Karpas-422 (cell line): ENCODE data around the gene SLC5A11. TPM values are rescaled to one million over a fixed set of nuclear protein-coding genes. Genes with fewer than 3 reads are reported as not detected.

Source experiments
- DNase-seq: peaks from one replicate; pipeline ENCODE4 v3.0.0-alpha.2; 2015
- H2AFZ ChIP-seq: fragments of 200-600 bp; sonication (generic); 2 replicates; pipeline ENCODE4 v1.6.1; 2014; ENCODE audit warnings: antibody characterized with exemption, low read length, mixed read lengths
- H3K27ac ChIP-seq: fragments of 200-600 bp; sonication (generic); 2 replicates; pipeline ENCODE4 v1.5.1; 2014; ENCODE audit warnings: mild to moderate bottlenecking, low read length, moderate library complexity
- H3K27me3 ChIP-seq: fragments of 200-600 bp; sonication (generic); 2 replicates; pipeline ENCODE4 v1.6.1; 2014; ENCODE audit warnings: low read length, mixed read lengths
- H3K36me3 ChIP-seq: fragments of 200-600 bp; sonication (generic); 2 replicates; pipeline ENCODE4 v1.6.1; 2014; ENCODE audit warnings: low read length, mixed read lengths; ENCODE audit not compliant: insufficient read depth
- H3K4me1 ChIP-seq: fragments of 200-600 bp; sonication (generic); 2 replicates; pipeline ENCODE4 v1.6.1; 2014; ENCODE audit warnings: mild to moderate bottlenecking, low read length, mixed read lengths
- H3K4me2 ChIP-seq: fragments of 200-600 bp; sonication (generic); 2 replicates; pipeline ENCODE4 v1.6.1; 2014; ENCODE audit warnings: low read length, low read depth, mild to moderate bottlenecking; ENCODE audit not compliant: poor library complexity, severe bottlenecking
- H3K4me3 ChIP-seq: fragments of 200-600 bp; sonication (generic); 2 replicates; pipeline ENCODE4 v1.5.1; 2014; ENCODE audit warnings: mild to moderate bottlenecking, antibody characterized with exemption, low read length, mixed read lengths
- H3K79me2 ChIP-seq: fragments of 200-600 bp; sonication (generic); 2 replicates; pipeline ENCODE4 v1.6.1; 2014; ENCODE audit warnings: mild to moderate bottlenecking, low read length, mixed read lengths
- H3K9ac ChIP-seq: fragments of 200-600 bp; sonication (generic); 2 replicates; pipeline ENCODE4 v1.6.0; 2014; ENCODE audit warnings: low read length
- H3K9me2 ChIP-seq: fragments of 200-600 bp; sonication (generic), shearing (Covaris generic); replicated peaks from 2 replicates; pipeline ENCODE4 v1.6.0; 2014; ENCODE audit warnings: mild to moderate bottlenecking, low read length, moderate library complexity; ENCODE audit not compliant: insufficient read depth
- H3K9me3 ChIP-seq: fragments of 300-700, 200-600 bp; sonication (generic); 2 replicates; pipeline ENCODE4 v1.6.1; 2014; ENCODE audit warnings: low read length, mixed read lengths
- H4K20me1 ChIP-seq: fragments of 200-600 bp; sonication (generic); 2 replicates; pipeline ENCODE4 v1.6.1; 2014; ENCODE audit warnings: mild to moderate bottlenecking, antibody characterized with exemption, low read length, low read depth; ENCODE audit not compliant: insufficient read depth
- total RNA-seq: library from RNA; depleted of rRNA; stranded (reverse); fragments of >200 nt; shearing (Covaris generic); gene quantifications from 2 replicates; pipeline ENCODE4 v1.2.3, GENCODE V29; 2014; ENCODE audit warnings: low replicate concordance

The SLC5A11 gene
- total RNA-seq, 1 experiment from 2014 or later = 0.15 TPM

DNA sequence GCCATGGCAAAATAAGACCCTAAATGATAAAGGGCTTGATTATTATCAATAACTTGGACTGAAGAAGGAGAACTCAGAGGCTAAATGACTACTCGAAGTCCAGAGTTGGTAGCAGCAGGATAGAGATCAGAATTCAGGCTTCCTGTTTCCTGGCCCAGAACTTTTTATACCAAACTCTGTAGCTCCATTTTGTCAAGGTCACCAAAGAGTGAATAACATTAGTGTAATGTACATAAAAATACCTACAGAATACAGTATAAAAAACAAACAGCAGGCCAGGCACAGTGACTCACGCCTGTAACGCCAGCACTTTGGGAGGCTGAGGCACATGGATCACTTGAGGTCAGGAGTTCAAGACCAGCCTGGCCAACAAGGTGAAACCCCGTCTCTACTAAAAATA lies 90.4 kb downstream of the SLC5A11 start:
- Histone ChIP-seq H3K4me3 (no peak overlapping the region), H3K27me3 (no peaks in the 10 kb centered on the region), H3K79me2 (no peaks in the 10 kb centered on the region), H3K4me1 (no peaks in the 10 kb centered on the region), H3K9me3 (no peaks in the 10 kb centered on the region), H3K9me2 (no peaks in the 10 kb centered on the region), H4K20me1 (no peaks in the 10 kb centered on the region), H3K4me2 (no peak overlapping the region), H3K9ac (no peak overlapping the region), H3K36me3 (peaks cover 11% of the 10 kb centered on the region; the same call in 1 of the 2 replicates), H2AFZ (no peak overlapping the region), H3K27ac (no peak overlapping the region)
- no peak for DNase-seq

GRCh38 chr16:24939224-24939623 lies 93.5 kb downstream of the SLC5A11 start:
- Histone ChIP-seq H3K4me1 (no peaks in the 10 kb centered on the region), H3K79me2 (no peaks in the 10 kb centered on the region), H3K4me3 (no peak overlapping the region), H3K27ac (no peak overlapping the region), H3K9me3 (no peaks in the 10 kb centered on the region), H3K27me3 (no peaks in the 10 kb centered on the region), H3K36me3 (peaks cover 21% of the 10 kb centered on the region), H2AFZ (no peak overlapping the region), H3K9me2 (no peaks in the 10 kb centered on the region), H4K20me1 (no peaks in the 10 kb centered on the region), H3K4me2 (no peak overlapping the region), H3K9ac (no peak overlapping the region)
- DNase-seq = no peak

GRCh38 chr16:24939738-24940137 lies 94.0 kb downstream of the SLC5A11 start:
- Histone ChIP-seq H3K9me3 (no peaks in the 10 kb centered on the region), H3K4me2 (no peak overlapping the region), H3K79me2 (no peaks in the 10 kb centered on the region), H3K27me3 (no peaks in the 10 kb centered on the region), H3K4me1 (no peaks in the 10 kb centered on the region), H3K36me3 (peaks cover 21% of the 10 kb centered on the region), H3K9me2 (no peaks in the 10 kb centered on the region), H4K20me1 (no peaks in the 10 kb centered on the region), H3K9ac (no peak overlapping the region), H3K4me3 (no peak overlapping the region), H2AFZ (no peak overlapping the region), H3K27ac (no peak overlapping the region)
- no peak for DNase-seq

DNA sequence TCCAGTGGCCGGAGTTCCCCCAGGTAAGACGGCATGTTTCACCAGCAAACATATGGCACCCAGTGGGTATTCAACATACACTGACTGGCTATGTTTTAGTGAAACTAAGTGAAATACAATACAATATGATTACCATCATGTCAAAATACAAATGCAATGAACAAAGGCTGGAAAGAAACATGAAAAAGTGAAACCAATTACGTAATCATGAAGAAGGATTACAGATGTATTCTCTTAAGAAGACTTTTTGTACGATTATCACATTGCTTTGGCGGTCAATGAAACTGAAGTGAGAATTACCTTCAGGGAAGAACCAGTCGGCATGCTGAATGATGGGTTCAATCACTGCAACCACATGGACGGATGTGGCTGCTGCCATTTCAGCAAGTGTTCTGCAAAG lies 97.7 kb downstream of the SLC5A11 start:
- no peaks in the 10 kb centered on the region for H3K9me2 ChIP-seq
- no peak overlapping the region for H3K4me3 ChIP-seq
- no peak overlapping the region for H2AFZ ChIP-seq
- H3K27me3 ChIP-seq = no peaks in the 10 kb centered on the region
- H3K79me2 ChIP-seq = no peaks in the 10 kb centered on the region
- no peak overlapping the region for H3K4me2 ChIP-seq
- no peak for DNase-seq
- H3K4me1 ChIP-seq = no peaks in the 10 kb centered on the region
- peaks cover 35% of the 10 kb centered on the region for H3K36me3 ChIP-seq
- no peak overlapping the region for H3K9ac ChIP-seq
- H3K27ac ChIP-seq = no peak overlapping the region
- no peaks in the 10 kb centered on the region for H3K9me3 ChIP-seq
- no peaks in the 10 kb centered on the region for H4K20me1 ChIP-seq

DNA sequence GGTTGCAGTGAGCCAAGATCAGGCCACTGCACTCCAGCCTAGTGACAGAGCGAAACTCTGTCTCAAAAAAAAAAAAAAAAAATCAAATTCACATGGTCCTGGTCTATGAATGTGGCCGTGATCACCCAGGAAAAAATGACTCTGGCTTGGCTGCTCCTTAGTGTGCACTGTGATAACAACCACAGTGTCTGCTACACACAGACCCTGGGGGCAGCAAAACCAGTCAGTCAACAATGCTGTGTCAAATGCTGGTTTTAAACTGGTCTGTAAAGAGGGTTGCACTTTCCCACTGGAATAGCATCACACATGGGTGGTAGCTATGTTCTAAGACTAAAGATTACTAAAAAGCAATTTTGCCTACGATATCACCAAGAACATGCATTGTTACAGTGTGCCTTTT lies 98.4 kb downstream of the SLC5A11 start:
- H3K9me3 ChIP-seq = no peaks in the 10 kb centered on the region
- H3K36me3 ChIP-seq = peaks cover 35% of the 10 kb centered on the region
- no peaks in the 10 kb centered on the region for H3K4me1 ChIP-seq
- H3K27ac ChIP-seq = no peak overlapping the region
- no peak overlapping the region for H3K9ac ChIP-seq
- H3K4me3 ChIP-seq = no peak overlapping the region
- no peaks in the 10 kb centered on the region for H4K20me1 ChIP-seq
- no peak overlapping the region for H3K4me2 ChIP-seq
- no peaks in the 10 kb centered on the region for H3K79me2 ChIP-seq
- no peak for DNase-seq
- H3K9me2 ChIP-seq = no peaks in the 10 kb centered on the region
- no peak overlapping the region for H2AFZ ChIP-seq
- no peaks in the 10 kb centered on the region for H3K27me3 ChIP-seq

DNA sequence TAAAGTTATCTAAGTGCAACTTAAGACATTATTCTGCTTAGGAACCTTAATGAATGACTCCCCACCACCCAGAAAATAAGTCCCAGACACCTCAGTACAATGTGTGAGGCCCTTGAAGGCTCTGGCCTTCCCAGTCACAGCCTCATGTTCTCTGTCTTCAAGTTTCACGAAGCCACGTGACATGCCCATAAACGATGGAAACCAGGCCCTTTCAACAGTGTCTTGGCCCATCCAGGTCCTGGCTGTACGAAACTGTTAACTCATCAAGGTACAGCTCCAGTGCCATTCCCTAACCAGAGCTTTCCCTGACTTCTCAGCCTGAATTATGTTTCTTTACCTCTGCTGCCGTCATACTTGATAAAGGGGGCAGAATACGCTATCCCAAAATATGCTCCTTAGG lies 100.4 kb downstream of the SLC5A11 start:
- Histone ChIP-seq H3K4me1 (no peaks in the 10 kb centered on the region), H3K79me2 (no peaks in the 10 kb centered on the region), H3K9ac (no peak overlapping the region), H3K4me3 (no peak overlapping the region), H3K9me3 (no peaks in the 10 kb centered on the region), H3K4me2 (no peak overlapping the region), H3K9me2 (no peaks in the 10 kb centered on the region), H4K20me1 (no peaks in the 10 kb centered on the region), H3K27ac (no peak overlapping the region), H3K27me3 (no peaks in the 10 kb centered on the region), H3K36me3 (peaks cover 24% of the 10 kb centered on the region), H2AFZ (no peak overlapping the region)
- no peak for DNase-seq

- no peak for DNase-seq
- H3K27ac ChIP-seq = no peak overlapping the region
- H2AFZ ChIP-seq = no peak overlapping the region
- no peak overlapping the region for H3K4me2 ChIP-seq
- H3K9ac ChIP-seq = no peak overlapping the region
- H3K4me3 ChIP-seq = no peak overlapping the region
- peaks cover 25% of the 10 kb centered on the region for H3K36me3 ChIP-seq
- H3K4me1 ChIP-seq = no peaks in the 10 kb centered on the region
- H3K9me2 ChIP-seq = no peaks in the 10 kb centered on the region
- H4K20me1 ChIP-seq = no peaks in the 10 kb centered on the region
- H3K9me3 ChIP-seq = no peaks in the 10 kb centered on the region
- H3K27me3 ChIP-seq = no peaks in the 10 kb centered on the region
- H3K79me2 ChIP-seq = no peaks in the 10 kb centered on the region
Measured at GRCh38 chr16:24950275-24950674, 104.5 kb downstream of the SLC5A11 start.

- no peaks in the 10 kb centered on the region for H3K9me2 ChIP-seq
- no peak overlapping the region for H3K4me2 ChIP-seq
- H4K20me1 ChIP-seq = no peaks in the 10 kb centered on the region
- H3K4me1 ChIP-seq = no peaks in the 10 kb centered on the region
- no peaks in the 10 kb centered on the region for H3K27me3 ChIP-seq
- H3K9ac ChIP-seq = no peak overlapping the region
- no peak overlapping the region for H2AFZ ChIP-seq
- H3K79me2 ChIP-seq = no peaks in the 10 kb centered on the region
- no peak for DNase-seq
- no peak overlapping the region for H3K27ac ChIP-seq
- peaks cover 16% of the 10 kb centered on the region for H3K36me3 ChIP-seq
- H3K9me3 ChIP-seq = no peaks in the 10 kb centered on the region
- H3K4me3 ChIP-seq = no peak overlapping the region
Measured at GRCh38 chr16:24953306-24953705, 107.5 kb downstream of the SLC5A11 start.

- H4K20me1 ChIP-seq = no peaks in the 10 kb centered on the region
- no peaks in the 10 kb centered on the region for H3K9me2 ChIP-seq
- H3K36me3 ChIP-seq = peaks cover 16% of the 10 kb centered on the region
- no peaks in the 10 kb centered on the region for H3K4me1 ChIP-seq
- H3K9ac ChIP-seq = no peak overlapping the region
- no peaks in the 10 kb centered on the region for H3K79me2 ChIP-seq
- no peak overlapping the region for H3K4me2 ChIP-seq
- H3K9me3 ChIP-seq = no peaks in the 10 kb centered on the region
- H3K27ac ChIP-seq = no peak overlapping the region
- no peak for DNase-seq
- no peaks in the 10 kb centered on the region for H3K27me3 ChIP-seq
- no peak overlapping the region for H3K4me3 ChIP-seq
- no peak overlapping the region for H2AFZ ChIP-seq
Measured at GRCh38 chr16:24953721-24954120, 108.0 kb downstream of the SLC5A11 start.
